Lung (tissue), 12 donors: ENCODE data around the gene CWC22. TPM values are rescaled to one million over a fixed set of nuclear protein-coding genes. Genes with fewer than 3 reads are reported as not detected.
A peak's percentile ranks its signal among the peaks of the same experiment; 100 is the strongest.

Experiments used
- ATAC-seq: fragments of 200-7000 bp; cut with Tn5 transposase; one replicate; pipeline ENCODE4 v1.9.1; 2020; ENCODE audit warnings: moderate number of reproducible peaks; ENCODE audit not compliant: insufficient read depth, low FRiP score
- DNase-seq, 3 donors: peaks; one replicate each; pipeline ENCODE4 v3.0.0-alpha.2; 2013 to 2017
- H3K27ac ChIP-seq, 2 donors: one replicate each; pipeline ENCODE4 v1.5.1; 2013; ENCODE audit warnings: mild to moderate bottlenecking in 2 of 2, moderate library complexity in 2 of 2, control low read depth in 1 of 2, inconsistent platforms in 1 of 2, low read depth in 1 of 2, low read length in 1 of 2
- H3K27me3 ChIP-seq, 3 donors: one replicate each; pipeline ENCODE4 v1.5.1; 2013; ENCODE audit warnings: low read length in 2 of 3; ENCODE audit not compliant: control insufficient read depth in 3 of 3, insufficient read depth in 3 of 3
- H3K36me3 ChIP-seq, 4 donors: one replicate each; pipeline ENCODE4 v1.5.1; 2013; ENCODE audit warnings: low read length in 4 of 4, mild to moderate bottlenecking in 1 of 4, moderate library complexity in 1 of 4; ENCODE audit not compliant: control insufficient read depth in 4 of 4, insufficient read depth in 4 of 4
- H3K4me1 ChIP-seq, 5 donors: one replicate each; pipeline ENCODE4 v1.5.1; 2013; ENCODE audit warnings: low read length in 5 of 5, mild to moderate bottlenecking in 2 of 5, moderate library complexity in 1 of 5; ENCODE audit not compliant: control insufficient read depth in 5 of 5, insufficient read depth in 5 of 5
- H3K4me3 ChIP-seq: one replicate; pipeline ENCODE4 v1.5.1; 2013; ENCODE audit warnings: mild to moderate bottlenecking, control low read depth, moderate library complexity
- H3K9ac ChIP-seq, 2 donors: one replicate each; pipeline ENCODE4 v1.5.1; 2013; ENCODE audit warnings: low read length in 2 of 2, control low read depth in 1 of 2; ENCODE audit not compliant: insufficient read depth in 1 of 2
- H3K9me3 ChIP-seq, 4 donors: one replicate each; pipeline ENCODE4 v1.5.1; 2013; ENCODE audit warnings: low read length in 3 of 4, mild to moderate bottlenecking in 1 of 4, moderate library complexity in 1 of 4; ENCODE audit not compliant: control insufficient read depth in 4 of 4, insufficient read depth in 3 of 4
- WGBS, 2 donors: extraction: QIAGEN DNeasy Blood & Tissue Kit; methylation state at CpG; one replicate each; pipeline ENCODE4 v1.1.7; 2013; 5-methylcytosine and 5-hydroxymethylcytosine counted together
- polyA plus RNA-seq, 2 donors: library from polyadenylated mRNA; stranded (reverse); fragments of 200-250 nt; gene quantifications; one replicate each; pipeline ENCODE4 v1.2.1, GENCODE V29; 2013
- total RNA-seq, 2 donors: library from RNA; depleted of rRNA in 1 of 2; stranded (reverse); fragments of >200 nt in 1 of 2; gene quantifications; one replicate each; pipeline ENCODE4 v1.2.1, GENCODE V29; 2014 to 2021
- TF ChIP-seq, protein P1 (sequence below): IDR thresholded peaks from 2 replicates; pipeline ENCODE4 v1.5.1; 2012; ENCODE audit warnings: mild to moderate bottlenecking; ENCODE audit errors: control extremely low read depth, extremely low read depth
- donor health status: control.
- donor health status: control.
- donor health status: Bipolar disorder and iron deficiency.
- donor health status: healthy.
- donor health status: DM: yes; HTN: yes; CAD: no.

The CWC22 gene
- total and polyA plus RNA-seq, 4 donors: 8.7 to 28.9 (median 12.4) TPM

GRCh38 chr2:180050246-180050645, 43.1 kb upstream of the CWC22 start:
- TF ChIP-seq, protein P1, sequence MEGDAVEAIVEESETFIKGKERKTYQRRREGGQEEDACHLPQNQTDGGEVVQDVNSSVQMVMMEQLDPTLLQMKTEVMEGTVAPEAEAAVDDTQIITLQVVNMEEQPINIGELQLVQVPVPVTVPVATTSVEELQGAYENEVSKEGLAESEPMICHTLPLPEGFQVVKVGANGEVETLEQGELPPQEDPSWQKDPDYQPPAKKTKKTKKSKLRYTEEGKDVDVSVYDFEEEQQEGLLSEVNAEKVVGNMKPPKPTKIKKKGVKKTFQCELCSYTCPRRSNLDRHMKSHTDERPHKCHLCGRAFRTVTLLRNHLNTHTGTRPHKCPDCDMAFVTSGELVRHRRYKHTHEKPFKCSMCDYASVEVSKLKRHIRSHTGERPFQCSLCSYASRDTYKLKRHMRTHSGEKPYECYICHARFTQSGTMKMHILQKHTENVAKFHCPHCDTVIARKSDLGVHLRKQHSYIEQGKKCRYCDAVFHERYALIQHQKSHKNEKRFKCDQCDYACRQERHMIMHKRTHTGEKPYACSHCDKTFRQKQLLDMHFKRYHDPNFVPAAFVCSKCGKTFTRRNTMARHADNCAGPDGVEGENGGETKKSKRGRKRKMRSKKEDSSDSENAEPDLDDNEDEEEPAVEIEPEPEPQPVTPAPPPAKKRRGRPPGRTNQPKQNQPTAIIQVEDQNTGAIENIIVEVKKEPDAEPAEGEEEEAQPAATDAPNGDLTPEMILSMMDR: no peak
- Histone ChIP-seq H3K27me3 (no peaks in the 10 kb centered on the region), H3K4me3 (no peak overlapping the region), H3K36me3 (no peaks in the 10 kb centered on the region), H3K27ac (no peak overlapping the region), H3K9ac (no peak overlapping the region), H3K4me1 (no peaks in the 10 kb centered on the region), H3K9me3 (no peaks in the 10 kb centered on the region)
- WGBS, 2 donors: 53 to 79% methylated on average over 3 of the region's 3 CpGs
- DNase-seq: no peak
- ATAC-seq: no peak

DNA sequence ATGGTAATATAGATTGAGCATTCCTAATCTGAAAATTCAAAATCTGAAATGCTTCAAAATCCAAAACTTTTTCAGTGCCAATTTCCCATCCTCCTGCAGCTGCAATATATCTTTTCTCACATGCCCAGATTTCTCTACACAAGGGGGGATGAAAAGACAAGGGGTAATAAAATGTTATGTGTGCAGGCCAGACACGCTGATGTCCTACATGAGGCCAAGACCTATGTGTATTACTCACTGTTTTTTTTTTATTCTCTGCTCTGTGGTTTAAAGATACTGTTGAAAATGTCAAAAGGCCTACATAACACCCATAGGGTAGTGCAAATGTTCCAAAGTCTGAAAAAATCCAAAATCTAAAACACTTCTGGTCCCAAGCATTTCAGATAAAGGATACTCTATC, 41.2 kb upstream of the CWC22 start:
- Histone ChIP-seq H3K27ac (no peak overlapping the region), H3K36me3 (no peaks in the 10 kb centered on the region), H3K4me3 (no peak overlapping the region), H3K27me3 (no peaks in the 10 kb centered on the region), H3K4me1 (no peaks in the 10 kb centered on the region), H3K9ac (no peak overlapping the region), H3K9me3 (no peaks in the 10 kb centered on the region)
- TF ChIP-seq, protein P1: no peak
- peak in 2 of 3 donors; percentile 16 to 44 for DNase-seq
- WGBS, 2 donors: 65 to 74% methylated on average over 1 of the region's 1 CpG
- ATAC-seq: no peak

DNA sequence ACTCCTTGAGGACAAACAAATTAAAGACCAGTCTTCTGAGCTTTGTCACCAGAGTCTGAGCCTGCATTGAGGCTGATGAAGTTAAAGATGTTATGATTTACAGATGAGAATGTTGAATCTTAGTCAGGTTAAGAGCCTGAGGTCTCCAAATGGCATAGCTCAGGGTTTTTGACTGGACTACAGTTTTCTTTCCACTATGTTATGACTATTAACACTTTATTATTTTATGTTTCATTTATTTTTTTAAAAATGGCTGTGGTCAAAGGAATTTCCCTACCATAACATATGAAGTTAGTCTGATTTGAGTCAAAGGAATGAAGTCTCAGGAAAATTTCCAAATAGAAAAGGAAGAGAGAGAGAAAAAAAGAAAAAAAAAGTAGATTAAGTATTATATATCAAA, 39.7 kb upstream of the CWC22 start:
- no peaks in the 10 kb centered on the region for H3K4me1 ChIP-seq
- no peaks in the 10 kb centered on the region for H3K9me3 ChIP-seq
- TF ChIP-seq, protein P1: no peak
- H3K27ac ChIP-seq: no peak overlapping the region
- H3K9ac ChIP-seq: no peak overlapping the region
- no peak overlapping the region for H3K4me3 ChIP-seq
- no peaks in the 10 kb centered on the region for H3K36me3 ChIP-seq
- no peaks in the 10 kb centered on the region for H3K27me3 ChIP-seq
- no peak for DNase-seq
- ATAC-seq: no peak

GRCh38 chr2:180046202-180046601, 39.1 kb upstream of the CWC22 start:
- no peak overlapping the region for H3K27ac ChIP-seq
- H3K4me3 ChIP-seq: no peak overlapping the region
- DNase-seq: no peak
- TF ChIP-seq, protein P1: no peak
- no peaks in the 10 kb centered on the region for H3K9me3 ChIP-seq
- H3K9ac ChIP-seq: no peak overlapping the region
- no peaks in the 10 kb centered on the region for H3K36me3 ChIP-seq
- WGBS, 2 donors: 84 to 88% methylated on average over 1 of the region's 1 CpG
- ATAC-seq: no peak
- H3K4me1 ChIP-seq: no peaks in the 10 kb centered on the region
- no peaks in the 10 kb centered on the region for H3K27me3 ChIP-seq
